Endothelial cell of umbilical vein (primary cell): ENCODE measurements around the gene PDE4B. TPM values are rescaled to one million over a fixed set of nuclear protein-coding genes. Genes with fewer than 3 reads are reported as not detected.

Source experiments
- BruUV-seq: library from RNA; stranded (reverse); fragments of 400-500 nt; replicated peaks from 2 replicates; lab custom pipeline; 2021; lab: Mats Ljungman, UMichigan
- CTCF ChIA-PET: fragments of 300-600, 350-600 bp; sonication (Branson Sonifier 250); formaldehyde crosslinking; loops from one replicate; lab custom pipeline; 2021; ENCODE audit warnings: antibody characterized with exemption, inconsistent platforms; lab: Charles Lee
- POLR2A ChIA-PET: fragments of 300-600, 350-600 bp; sonication (Branson Sonifier 250); formaldehyde crosslinking; loops from one replicate; lab custom pipeline; 2021; ENCODE audit warnings: antibody characterized with exemption, inconsistent platforms; lab: Charles Lee
- DNase-seq: peaks from one replicate; pipeline ENCODE4 v3.0.0-alpha.2; 2011; ENCODE audit warnings: low read depth, low spot score
- FAIRE-seq: peaks from 2 replicates; lab custom pipeline; 2011; peaks lifted over from hg19 to GRCh38; lab: Jason Lieb, UNC
- H2AFZ ChIP-seq: 2 replicates; pipeline ENCODE4 v1.6.0; 2012; ENCODE audit warnings: low read depth, low read length, control low read depth, inconsistent platforms
- H3K27ac ChIP-seq: 2 replicates; pipeline ENCODE4 v1.5.1; 2011; ENCODE audit warnings: low read depth, mild to moderate bottlenecking, control low read depth, low read length, moderate library complexity; ENCODE audit not compliant: insufficient read depth
- H3K27me3 ChIP-seq, 2 experiments: 2 replicates each; pipeline versions ENCODE4 v1.6.0 to v1.6.1; 2011; ENCODE audit warnings: low read length in 2 of 2, mixed read lengths in 1 of 2; ENCODE audit not compliant: control insufficient read depth in 2 of 2, insufficient read depth in 2 of 2
- H3K36me3 ChIP-seq, 2 experiments: 2 replicates in 1 of 2; 3 replicates in 1 of 2; pipeline ENCODE4 v1.5.1; 2011; ENCODE audit warnings: low read length in 2 of 2, mild to moderate bottlenecking in 1 of 2, moderate library complexity in 1 of 2; ENCODE audit not compliant: control insufficient read depth in 2 of 2, insufficient read depth in 2 of 2; ENCODE audit errors: extremely low read depth in 1 of 2
- H3K4me1 ChIP-seq: 3 replicates; pipeline ENCODE4 v1.5.1; 2011; ENCODE audit warnings: mild to moderate bottlenecking, low read length; ENCODE audit not compliant: control insufficient read depth, insufficient read depth; ENCODE audit errors: extremely low read depth
- H3K4me2 ChIP-seq: 2 replicates; pipeline ENCODE4 v1.6.1; 2011; ENCODE audit warnings: low read length, control low read depth, mixed read lengths; ENCODE audit not compliant: insufficient read depth
- H3K4me3 ChIP-seq, 3 experiments: fragments of 200-600 bp in 1 of 3; sonication (generic), shearing (Covaris generic) in 1 of 3; replicated peaks in 1 of 3; 2 replicates each; pipeline ENCODE4 v1.5.1; 2011 to 2016; ENCODE audit warnings: control low read depth in 3 of 3, low read length in 3 of 3, mild to moderate bottlenecking in 2 of 3, inconsistent platforms in 1 of 3, low read depth in 1 of 3, moderate library complexity in 1 of 3; ENCODE audit not compliant: insufficient read depth in 1 of 3
- H3K79me2 ChIP-seq: 2 replicates; pipeline ENCODE4 v1.6.0; 2012; ENCODE audit warnings: low read length, inconsistent platforms; ENCODE audit not compliant: control insufficient read depth, insufficient read depth
- H3K9ac ChIP-seq: replicated peaks from 2 replicates; pipeline ENCODE3; 2011; ENCODE audit warnings: low read length, control low read depth; ENCODE audit not compliant: insufficient read depth; ENCODE audit errors: extremely low read depth
- H3K9me1 ChIP-seq: replicated peaks from 3 replicates; pipeline ENCODE4 v1.6.0; 2011; ENCODE audit warnings: mild to moderate bottlenecking, low read length; ENCODE audit not compliant: control insufficient read depth, insufficient read depth; ENCODE audit errors: extremely low read depth
- H3K9me3 ChIP-seq: replicated peaks from 2 replicates; pipeline ENCODE4 v1.5.1; 2012; ENCODE audit warnings: low read length, inconsistent platforms; ENCODE audit not compliant: control insufficient read depth, insufficient read depth
- H4K20me1 ChIP-seq: replicated peaks from 2 replicates; pipeline ENCODE3; 2011; ENCODE audit warnings: mild to moderate bottlenecking, low read length; ENCODE audit not compliant: control insufficient read depth, insufficient read depth; ENCODE audit errors: extremely low read depth
- CTCF ChIP-seq, 2 donors: IDR thresholded peaks; 1 replicate in 1 of 2; 2 replicates in 1 of 2; pipeline ENCODE4 v1.5.1; 2011; ENCODE audit warnings: low read length in 2 of 2, mild to moderate bottlenecking in 2 of 2, moderate library complexity in 2 of 2, control low read depth in 1 of 2, inconsistent platforms in 1 of 2, low read depth in 1 of 2; ENCODE audit not compliant: insufficient read depth in 1 of 2; ENCODE audit errors: extremely low read depth in 1 of 2
- EZH2 ChIP-seq: IDR thresholded peaks from 2 replicates; pipeline ENCODE4 v1.6.1; 2012; ENCODE audit warnings: borderline replicate concordance, low read depth, mild to moderate bottlenecking, moderate library complexity, low read length, inconsistent platforms; ENCODE audit not compliant: severe bottlenecking
- FOS ChIP-seq: IDR thresholded peaks from 2 replicates; pipeline ENCODE4 v1.6.1; 2011; ENCODE audit warnings: mild to moderate bottlenecking, low read length, moderate library complexity, borderline replicate concordance; ENCODE audit not compliant: insufficient read depth
- GATA2 ChIP-seq: IDR thresholded peaks from 2 replicates; pipeline ENCODE4 v1.7.0; 2011; ENCODE audit warnings: low read depth, mild to moderate bottlenecking, moderate library complexity, mixed read lengths, low read length; ENCODE audit not compliant: insufficient read length, insufficient read depth
- JUN ChIP-seq: IDR thresholded peaks from 2 replicates; pipeline ENCODE4 v1.6.1; 2011; ENCODE audit warnings: borderline replicate concordance, low read depth; ENCODE audit not compliant: insufficient read length, insufficient read depth
- MAX ChIP-seq: IDR thresholded peaks from 2 replicates; pipeline ENCODE4 v1.6.1; 2011; ENCODE audit not compliant: insufficient read depth, insufficient read length
- MYC ChIP-seq: IDR thresholded peaks from one replicate; pipeline ENCODE4 v1.6.1; 2011; ENCODE audit warnings: mild to moderate bottlenecking, low read depth, low read length
- POLR2A ChIP-seq: IDR thresholded peaks from 2 replicates; pipeline ENCODE4 v1.6.1; 2012; ENCODE audit warnings: low read depth, mild to moderate bottlenecking, control low read depth, low read length
- POLR2AphosphoS5 ChIP-seq: IDR thresholded peaks from 2 replicates; pipeline ENCODE4 v1.6.1; 2012; ENCODE audit warnings: low read depth, mild to moderate bottlenecking, control low read depth, low read length, moderate library complexity; ENCODE audit not compliant: insufficient read depth
- dilution Hi-C: fragments of 300-500 bp; cut with MboI; formaldehyde crosslinking; loops from one replicate; pipeline ENCODE4 v1.15.0; 2019; ENCODE audit warnings: low sequenced_read_pairs; ENCODE audit not compliant: extremely low pct_ligation_motif_present
- intact Hi-C: fragments of 100-400 bp; cut with micrococcal nuclease; formaldehyde crosslinking; loops from one replicate; pipeline ENCODE4 v1.10.0; 2022
- polyA plus RNA-seq, 4 experiments: library from polyadenylated mRNA; depleted of rRNA in 3 of 4; stranded (reverse) in 3 of 4; unstranded in 1 of 4; fragments of >200 nt; gene quantifications; 2 replicates each; pipeline versions ENCODE4 v1.2.1 to v1.2.3, GENCODE V29; 2011 to 2012; ENCODE audit warnings: missing spikeins in 1 of 4
- total RNA-seq: library from RNA; stranded (reverse); gene quantifications from 2 replicates; pipeline ENCODE4 v1.2.3, GENCODE V29; 2021

The PDE4B gene
- total and polyA plus RNA-seq, 2 donors (not counting 3 experiments of a cell fraction or from before 2014, with no cell fraction given): 63.5 to 69.8 TPM

- no TSS peak for BruUV-seq
- dilution Hi-C loops: no loop called here
- Histone ChIP-seq H3K4me1 (peaks cover 3% of the 10 kb centered on the region), H3K9me1 (no peaks in the 10 kb centered on the region), H4K20me1 (no peaks in the 10 kb centered on the region), H2AFZ (peak overlapping the region; percentile 37), H3K4me3 (no peak overlapping the region), H3K36me3 (no peaks in the 10 kb centered on the region), H3K79me2 (no peaks in the 10 kb centered on the region), H3K9ac (no peak overlapping the region), H3K9me3 (no peaks in the 10 kb centered on the region), H3K27me3 (no peaks in the 10 kb centered on the region), H3K27ac (no peak overlapping the region), H3K4me2 (no peak overlapping the region)
- ChIA-PET CTCF (interaction anchor here (0.8 to 1.0 kb wide), 2 partner anchors 9 to 159 kb away, joined by 3 to 4 read pairs; no protein-coding TSS in a partner anchor), POLR2A (no interaction called here)
- peak; percentile 72 for DNase-seq
- TF ChIP-seq POLR2A (no peak), MYC (no peak), EZH2 (no peak), CTCF (IDR thresholded peaks at IDR 0.05; ENCODE audit: extremely low read depth in 1 of 2, insufficient read depth in 1 of 2, low read depth in 1 of 2, low read length in 2 of 2) (no peak), JUN (no peak), GATA2 (no peak), MAX (no peak), FOS (no peak), POLR2AphosphoS5 (no peak)
- intact Hi-C loops: no loop called here
- FAIRE-seq: peak; percentile 53
These were observed 493.0 kb downstream of the PDE4B start for GRCh38 chr1:66285618-66286270.
